ENCODE results near the gene EP400. TPM values are rescaled to one million over a fixed set of nuclear protein-coding genes. Genes with fewer than 3 reads are reported as not detected.

Gene EP400
- total RNA-seq, 1 experiment from 2014 or later = 60.5 TPM

- Mint-ChIP-seq H3K36me3 (ENCODE audit: insufficient read depth, unreplicated experiment) (peaks cover 16% of the 10 kb centered on the region), H3K27me3 (ENCODE audit: insufficient read depth, unreplicated experiment) (no peaks in the 10 kb centered on the region), H3K4me1 (ENCODE audit: low read depth, unreplicated experiment) (no peaks in the 10 kb centered on the region), H3K9me3 (ENCODE audit: unreplicated experiment) (no peaks in the 10 kb centered on the region), H3K4me3 (ENCODE audit: unreplicated experiment) (no peak overlapping the region), H3K27ac (ENCODE audit: unreplicated experiment) (no peak overlapping the region)
- no TSS peak for BruUV-seq (replicated peaks)
- Histone ChIP-seq H3K9me3 (no peaks in the 10 kb centered on the region), H3K4me3 (ENCODE audit: low read depth, low read length) (no peak overlapping the region), H3K27me3 (replicated peaks; ENCODE audit: control insufficient read depth, insufficient read depth, low read length) (no peaks in the 10 kb centered on the region), H3K4me1 (no peaks in the 10 kb centered on the region), H3K36me3 (ENCODE audit: control insufficient read depth, insufficient read depth, low read length) (no peaks in the 10 kb centered on the region; the same call in 1 of the 2 replicates)
- CTCF ChIA-PET = no interaction called here
- POLR2A ChIA-PET = no interaction called here
- intact Hi-C loops (cut with micrococcal nuclease; ENCODE audit: unreplicated experiment) = no loop called here
- no peak for TF ChIP-seq CTCF (IDR thresholded peaks at IDR 0.05; ENCODE audit: insufficient read depth in 1 of 2, low read depth in 1 of 2, low read length in 1 of 2, severe bottlenecking in 1 of 2, unreplicated experiment in 1 of 2)
- DNase-seq = no peak
Measured at GRCh38 chr12:132103542-132104308, 154.0 kb downstream of the EP400 start.

GRCh38 chr12:132105467-132105866, 155.7 kb downstream of the EP400 start:
- H3K27ac Mint-ChIP-seq (ENCODE audit: unreplicated experiment) = no peak overlapping the region
- TF ChIP-seq CTCF (IDR thresholded peaks at IDR 0.05; ENCODE audit: insufficient read depth in 1 of 2, low read depth in 1 of 2, low read length in 1 of 2, severe bottlenecking in 1 of 2, unreplicated experiment in 1 of 2) = no peak

GRCh38 chr12:132106921-132107320, 157.2 kb downstream of the EP400 start:
- no peak for TF ChIP-seq CTCF (IDR thresholded peaks at IDR 0.05; ENCODE audit: insufficient read depth in 1 of 2, low read depth in 1 of 2, low read length in 1 of 2, severe bottlenecking in 1 of 2, unreplicated experiment in 1 of 2)
- BruUV-seq (replicated peaks) = no TSS peak
- CTCF ChIA-PET = no interaction called here
- H3K27me3 ChIP-seq (replicated peaks; ENCODE audit: control insufficient read depth, insufficient read depth, low read length) = no peaks in the 10 kb centered on the region
- Mint-ChIP-seq H3K36me3 (ENCODE audit: insufficient read depth, unreplicated experiment) (peaks cover 11% of the 10 kb centered on the region), H3K27ac (ENCODE audit: unreplicated experiment) (no peak overlapping the region), H3K9me3 (ENCODE audit: unreplicated experiment) (no peaks in the 10 kb centered on the region), H3K4me1 (ENCODE audit: low read depth, unreplicated experiment) (no peaks in the 10 kb centered on the region), H3K27me3 (ENCODE audit: insufficient read depth, unreplicated experiment) (no peaks in the 10 kb centered on the region), H3K4me3 (ENCODE audit: unreplicated experiment) (no peak overlapping the region)
- POLR2A ChIA-PET = no interaction called here
- no peak overlapping the region for H3K4me3 ChIP-seq (ENCODE audit: low read depth, low read length)
- no peaks in the 10 kb centered on the region for H3K4me1 ChIP-seq
- no peaks in the 10 kb centered on the region for H3K9me3 ChIP-seq
- DNase-seq = no peak
- no peaks in the 10 kb centered on the region; the same call in 1 of the 2 replicates for H3K36me3 ChIP-seq (ENCODE audit: control insufficient read depth, insufficient read depth, low read length)
- intact Hi-C loops (cut with micrococcal nuclease; ENCODE audit: unreplicated experiment) = no loop called here

More at GRCh38 chr12:132105467-132105866, 155.7 kb downstream of the EP400 start:
- H3K4me3 Mint-ChIP-seq (ENCODE audit: unreplicated experiment) = no peak overlapping the region
- DNase-seq = no peak
- H3K4me1 Mint-ChIP-seq (ENCODE audit: low read depth, unreplicated experiment) = no peaks in the 10 kb centered on the region
- no peak overlapping the region for H3K4me3 ChIP-seq (ENCODE audit: low read depth, low read length)
- no TSS peak for BruUV-seq (replicated peaks)
- H3K27me3 ChIP-seq (replicated peaks; ENCODE audit: control insufficient read depth, insufficient read depth, low read length) = no peaks in the 10 kb centered on the region
- peaks cover 14% of the 10 kb centered on the region for H3K36me3 Mint-ChIP-seq (ENCODE audit: insufficient read depth, unreplicated experiment)
- H3K9me3 ChIP-seq = no peaks in the 10 kb centered on the region
- intact Hi-C loops (cut with micrococcal nuclease; ENCODE audit: unreplicated experiment) = no loop called here
- ChIA-PET POLR2A (no interaction called here), CTCF (no interaction called here)
- no peaks in the 10 kb centered on the region for H3K4me1 ChIP-seq
- H3K9me3 Mint-ChIP-seq (ENCODE audit: unreplicated experiment) = no peaks in the 10 kb centered on the region
- H3K36me3 ChIP-seq (ENCODE audit: control insufficient read depth, insufficient read depth, low read length) = no peaks in the 10 kb centered on the region; the same call in 1 of the 2 replicates
- H3K27me3 Mint-ChIP-seq (ENCODE audit: insufficient read depth, unreplicated experiment) = no peaks in the 10 kb centered on the region

All from Caco-2 (cell line).